HK-2 (cell line): ENCODE measurements around the gene KDM2A.
A peak's percentile ranks its signal among the peaks of the same experiment; 100 is the strongest.

Experiments
- DNase-seq: peaks from one replicate; pipeline ENCODE4 v3.0.0-alpha.2; 2018; ENCODE audit not compliant: unreplicated experiment

KDM2A gene

GRCh38 chr11:67301313-67301921 lies 182.4 kb downstream of the KDM2A start:
- no peak for DNase-seq

- peak; percentile 73 for DNase-seq
Observed at GRCh38 chr11:67301951-67302516, 183.0 kb downstream of the KDM2A start.

- peak; percentile 65 for DNase-seq
Observed at GRCh38 chr11:67302571-67303131, 183.6 kb downstream of the KDM2A start.

GRCh38 chr11:67303132-67303834 lies 184.2 kb downstream of the KDM2A start, which contains the start of gene SSH3:
SSH3 (plus strand) TSS chr11:67303530; CDS start chr11:67303626, 96 bp downstream.
- peak; percentile 79 for DNase-seq

GRCh38 chr11:67303835-67304411 lies 184.9 kb downstream of the KDM2A start:
- DNase-seq, result peak; percentile 54

- no peak for DNase-seq
Observed at GRCh38 chr11:67304511-67305113, 185.5 kb downstream of the KDM2A start.

GRCh38 chr11:67306769-67307544 lies 187.9 kb downstream of the KDM2A start:
- no peak for DNase-seq

GRCh38 chr11:67307545-67308001 lies 188.5 kb downstream of the KDM2A start:
- DNase-seq, result no peak
